K562 (cell line): ENCODE data around the gene TUBG2. TPM values are rescaled to one million over a fixed set of nuclear protein-coding genes. Genes with fewer than 3 reads are reported as not detected.

Experiments
- ESRRA ChIP-seq: fragments of 450-650 bp; IDR thresholded peaks from 2 replicates; pipeline ENCODE4 v1.6.1; 2014; ENCODE audit warnings: low read depth, mild to moderate bottlenecking, moderate library complexity, borderline replicate concordance
- GATAD2B ChIP-seq: fragments of 450-650 bp; IDR thresholded peaks from 2 replicates; pipeline ENCODE4 v1.6.1; 2017; ENCODE audit warnings: mild to moderate bottlenecking, borderline replicate concordance
- JUND ChIP-seq, 2 experiments: IDR thresholded peaks; 2 replicates in 1 of 2; 3 replicates in 1 of 2; pipeline ENCODE4 v1.6.1; 2011; ENCODE audit warnings: borderline replicate concordance in 2 of 2, low read depth in 2 of 2, low read length in 2 of 2, improper control_type of control experiment in 1 of 2, missing biosample characterization in 1 of 2, missing genetic modification characterization in 1 of 2, missing genetic modification reagents in 1 of 2
- MAX ChIP-seq: sonication (generic); formaldehyde crosslinking; IDR thresholded peaks from 2 replicates; pipeline ENCODE4 v1.9.0; 2022; ENCODE audit warnings: mild to moderate bottlenecking, missing genetic modification reagents
- MAZ ChIP-seq, 2 experiments: fragments of 450-650 bp in 1 of 2; sonication (generic) in 1 of 2; formaldehyde crosslinking; IDR thresholded peaks in 1 of 2; conservative IDR thresholded peaks in 1 of 2; 2 replicates each; pipeline versions ENCODE4 v1.4.0 to v1.5.0; 2020; ENCODE audit warnings: mild to moderate bottlenecking in 1 of 2, missing genetic modification reagents in 1 of 2
- PCBP1 ChIP-seq: fragments of 200-400 bp; formaldehyde crosslinking; IDR thresholded peaks from 2 replicates; pipeline ENCODE4 v1.6.1; 2018; ENCODE audit warnings: mild to moderate bottlenecking, low read depth, low read length; ENCODE audit not compliant: poor library complexity, severe bottlenecking
- PREB ChIP-seq: sonication (generic); formaldehyde crosslinking; IDR thresholded peaks from 2 replicates; pipeline ENCODE4 v1.8.1; 2023; ENCODE audit warnings: mild to moderate bottlenecking, missing genetic modification reagents
- RBM22 ChIP-seq: fragments of 200-400 bp; formaldehyde crosslinking; IDR thresholded peaks from 2 replicates; pipeline ENCODE4 v1.6.1; 2018; ENCODE audit warnings: low read length, low read depth; ENCODE audit not compliant: poor library complexity, severe bottlenecking
- SAFB ChIP-seq: fragments of 200-400 bp; formaldehyde crosslinking; IDR thresholded peaks from 2 replicates; pipeline ENCODE4 v1.6.1; 2017; ENCODE audit warnings: low read depth, low read length, borderline replicate concordance
- SIN3A ChIP-seq, 2 experiments: fragments of 150-350 bp in 1 of 2; IDR thresholded peaks; 2 replicates each; pipeline ENCODE4 v1.6.1; 2011 to 2016; ENCODE audit warnings: borderline replicate concordance in 2 of 2, low read depth in 2 of 2, low read length in 2 of 2, mild to moderate bottlenecking in 2 of 2, moderate library complexity in 2 of 2; ENCODE audit not compliant: control insufficient read depth in 1 of 2
- SIX5 ChIP-seq, 2 experiments: IDR thresholded peaks; 2 replicates each; pipeline ENCODE4 v1.6.1; 2011; ENCODE audit warnings: low read length in 2 of 2, borderline replicate concordance in 1 of 2, low read depth in 1 of 2, mild to moderate bottlenecking in 1 of 2, moderate library complexity in 1 of 2; ENCODE audit not compliant: insufficient read depth in 1 of 2
- YBX1 ChIP-seq: fragments of 450-650 bp; IDR thresholded peaks from 2 replicates; pipeline ENCODE4 v1.7.1; 2016; ENCODE audit warnings: mild to moderate bottlenecking
- ZBTB7A ChIP-seq: IDR thresholded peaks from 2 replicates; pipeline ENCODE4 v1.6.1; 2011; ENCODE audit warnings: low read depth, mild to moderate bottlenecking, low read length, moderate library complexity, borderline replicate concordance; ENCODE audit not compliant: control insufficient read depth
- ZFX ChIP-seq: sonication (generic); formaldehyde crosslinking; IDR thresholded peaks from 2 replicates; pipeline ENCODE4 v1.8.0; 2022; ENCODE audit warnings: mild to moderate bottlenecking, missing genetic modification reagents, moderate library complexity
- polyA plus RNA-seq, 8 experiments: library from polyadenylated mRNA; depleted of rRNA in 4 of 8; stranded (reverse) in 5 of 8; unstranded in 3 of 8; fragments of >200 nt; fragmentation: Nextera tagmentation in 2 of 8; fragmentation: Illumina TruSeq in 1 of 8; extraction: Ambion mirVana in 2 of 8; extraction: Trizol in 1 of 8; gene quantifications; 2 replicates each; pipeline versions ENCODE4 v1.2.1 to v1.2.3, GENCODE V29; 2011 to 2014; ENCODE audit warnings: inconsistent platforms in 1 of 8, missing spikeins in 1 of 8
- total RNA-seq, 7 experiments: library from RNA; depleted of rRNA in 6 of 7; stranded (reverse); fragments of >200 nt in 6 of 7; fragmentation: Illumina TruSeq in 2 of 7; extraction: Trizol in 2 of 7; gene quantifications; 2 replicates each; pipeline versions ENCODE4 v1.2.1 to v1.2.3, GENCODE V29; 2011 to 2021; ENCODE audit warnings: low replicate concordance in 1 of 7
- TF ChIP-seq, protein P1 (sequence below): conservative IDR thresholded peaks from 2 replicates; pipeline ENCODE4 v1.6.1; 2011; ENCODE audit warnings: low read depth, mild to moderate bottlenecking, low read length; ENCODE audit not compliant: control insufficient read depth
- TF ChIP-seq, protein P2 (sequence below): IDR thresholded peaks from 2 replicates; pipeline ENCODE4 v1.6.1; 2011; ENCODE audit not compliant: insufficient read length; ENCODE audit errors: extremely low read depth

Gene TUBG2
- total and polyA plus RNA-seq, 9 of the 15 experiments (the other 6 are each of a cell fraction or from before 2014, with no cell fraction given) = 0.09 to 0.80 (median 0.24) TPM; not detected in 2

- 0 out of 2 replicates have a peak, but pooled peaks have one; percentile 24 for TF ChIP-seq GATAD2B
- TF ChIP-seq, protein P1, sequence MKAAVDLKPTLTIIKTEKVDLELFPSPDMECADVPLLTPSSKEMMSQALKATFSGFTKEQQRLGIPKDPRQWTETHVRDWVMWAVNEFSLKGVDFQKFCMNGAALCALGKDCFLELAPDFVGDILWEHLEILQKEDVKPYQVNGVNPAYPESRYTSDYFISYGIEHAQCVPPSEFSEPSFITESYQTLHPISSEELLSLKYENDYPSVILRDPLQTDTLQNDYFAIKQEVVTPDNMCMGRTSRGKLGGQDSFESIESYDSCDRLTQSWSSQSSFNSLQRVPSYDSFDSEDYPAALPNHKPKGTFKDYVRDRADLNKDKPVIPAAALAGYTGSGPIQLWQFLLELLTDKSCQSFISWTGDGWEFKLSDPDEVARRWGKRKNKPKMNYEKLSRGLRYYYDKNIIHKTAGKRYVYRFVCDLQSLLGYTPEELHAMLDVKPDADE = 0 out of 2 replicates have a peak, but pooled peaks have one; percentile 20
- TF ChIP-seq JUND (IDR thresholded peaks at IDR 0.05; ENCODE audit: borderline replicate concordance, low read depth, low read length) = no peak
- no peak for TF ChIP-seq JUND (tag; IDR thresholded peaks at IDR 0.05; ENCODE audit: borderline replicate concordance, low read depth, low read length)
- TF ChIP-seq MAZ (CRISPR knock-in tag; conservative IDR thresholded peaks at IDR 0.05 in 1 of 2, IDR thresholded peaks at IDR 0.05 in 1 of 2) = peak in 1 of 2 experiments; percentile 54; a peak in 1 of 4 replicates
- TF ChIP-seq SIX5 (IDR thresholded peaks at IDR 0.05; ENCODE audit: borderline replicate concordance in 1 of 2, insufficient read depth in 1 of 2, low read depth in 1 of 2, low read length in 2 of 2) = no peak
- TF ChIP-seq ZFX = peak; percentile 41
- no peak for TF ChIP-seq PREB (CRISPR knock-in tag)
- no peak for TF ChIP-seq ESRRA
- no peak for TF ChIP-seq YBX1
- peak; percentile 30 for TF ChIP-seq PCBP1
- peak; percentile 70; the same call in 1 of the 2 replicates for TF ChIP-seq SAFB
- TF ChIP-seq RBM22 = peak; percentile 13
- TF ChIP-seq, protein P2, sequence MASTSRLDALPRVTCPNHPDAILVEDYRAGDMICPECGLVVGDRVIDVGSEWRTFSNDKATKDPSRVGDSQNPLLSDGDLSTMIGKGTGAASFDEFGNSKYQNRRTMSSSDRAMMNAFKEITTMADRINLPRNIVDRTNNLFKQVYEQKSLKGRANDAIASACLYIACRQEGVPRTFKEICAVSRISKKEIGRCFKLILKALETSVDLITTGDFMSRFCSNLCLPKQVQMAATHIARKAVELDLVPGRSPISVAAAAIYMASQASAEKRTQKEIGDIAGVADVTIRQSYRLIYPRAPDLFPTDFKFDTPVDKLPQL = no peak
- peak; percentile 55; the same call in 1 of the 2 replicates for TF ChIP-seq MAX
- peak; percentile 32; the same call in 1 of the 2 replicates for TF ChIP-seq ZBTB7A
- TF ChIP-seq SIN3A (IDR thresholded peaks at IDR 0.05; ENCODE audit: borderline replicate concordance in 2 of 2, control insufficient read depth in 1 of 2, low read depth in 2 of 2, low read length in 2 of 2) = peak in 1 of 2 experiments; percentile 60; a peak in 1 of 4 replicates
Measured at GRCh38 chr17:42675965-42676423, 16.9 kb downstream of the TUBG2 start (continued).
